Measurements from ENCODE around the gene MYO5B.

MYO5B gene

DNA sequence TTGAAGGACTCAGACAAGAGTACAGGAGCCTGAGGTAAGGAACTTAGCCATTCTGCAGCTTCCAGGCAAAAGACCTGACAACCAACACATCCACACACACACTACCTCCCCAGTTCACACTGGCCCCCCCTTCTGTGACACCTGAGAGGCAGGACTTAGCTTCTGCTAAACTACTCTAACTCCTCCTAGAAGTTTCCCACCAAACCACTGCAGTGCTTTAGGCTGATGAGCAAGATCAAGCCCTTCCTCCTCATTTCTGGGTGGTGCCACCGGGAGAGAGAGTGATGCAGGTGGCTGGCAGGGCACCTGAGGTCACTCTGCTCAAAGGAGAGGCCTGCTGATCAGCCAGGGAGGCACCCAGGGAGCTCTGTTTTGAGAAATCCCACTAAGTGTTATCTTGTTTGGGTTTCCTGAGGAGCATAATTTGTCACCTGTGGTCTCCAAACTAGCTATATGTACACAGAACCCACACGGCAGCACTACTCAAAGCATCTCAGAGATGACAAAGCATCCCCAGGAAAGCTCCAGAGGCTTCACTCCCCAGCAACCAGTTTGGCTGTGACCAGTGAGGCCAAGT lies 188.4 kb downstream of the MYO5B start:
- no peak for DNase-seq

GRCh38 chr18:50004013-50004412 lies 190.9 kb downstream of the MYO5B start:
- no peak for DNase-seq

DNA sequence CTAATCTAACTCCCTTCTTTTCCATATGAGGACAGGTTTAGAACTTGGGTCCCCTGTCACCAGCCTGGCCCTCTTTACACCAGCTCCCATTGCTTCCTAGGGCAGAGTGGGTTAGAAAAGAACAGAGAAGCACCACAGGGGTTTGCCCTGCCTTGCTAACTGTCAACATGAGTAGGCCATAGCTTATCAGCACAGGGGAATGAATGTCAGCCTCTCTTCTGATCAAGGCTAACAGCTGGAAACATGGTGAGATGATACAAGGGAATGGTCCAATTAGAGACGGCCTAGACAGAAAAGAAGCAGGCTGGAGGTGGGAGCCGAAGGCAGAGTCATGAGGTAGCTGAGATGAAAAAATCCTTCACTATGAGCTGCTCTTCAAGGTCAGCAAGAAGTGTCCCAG lies 192.2 kb downstream of the MYO5B start:
- no peak for DNase-seq

GRCh38 chr18:50000227-50000626 lies 194.7 kb downstream of the MYO5B start:
- no peak for DNase-seq

DNA sequence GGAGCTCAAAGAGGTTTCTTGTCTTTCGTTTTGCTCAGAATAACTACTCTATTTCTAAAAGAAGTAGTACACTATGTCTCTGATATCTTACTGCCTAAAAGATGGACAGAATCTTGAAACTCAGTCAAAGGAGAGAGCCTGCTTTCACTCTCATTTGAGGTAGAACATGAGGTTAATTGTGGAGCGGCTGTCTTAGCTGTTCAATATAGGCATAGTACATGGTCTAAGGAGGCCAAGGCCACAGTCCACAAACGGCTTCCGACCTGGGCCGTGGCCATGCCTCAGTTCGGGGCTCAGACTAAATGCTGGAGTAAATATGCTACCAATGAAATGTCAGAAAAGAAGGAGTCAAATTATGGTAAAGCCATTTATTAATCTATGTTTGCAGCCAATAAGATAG lies 195.8 kb downstream of the MYO5B start:
- no peak for DNase-seq

DNA sequence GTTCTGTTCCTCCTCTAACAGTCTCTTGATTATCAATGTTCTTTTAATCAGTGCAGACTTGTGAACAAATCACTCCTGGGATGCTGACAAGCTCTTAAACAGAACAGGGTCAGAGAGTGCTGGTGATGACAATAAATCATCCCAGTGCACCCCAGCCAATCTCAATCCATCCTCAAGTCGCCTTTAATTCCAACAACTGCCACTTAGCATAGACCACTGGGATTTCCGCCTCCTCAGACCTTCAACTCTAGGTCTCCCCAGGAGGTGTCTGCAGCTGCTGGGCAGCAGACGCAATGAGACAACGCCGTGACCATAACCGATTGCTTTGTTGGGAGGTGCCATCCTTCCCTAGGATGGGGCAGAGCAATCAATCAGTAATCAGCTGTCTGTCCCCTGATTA lies 197.4 kb downstream of the MYO5B start:
- no peak for DNase-seq

DNA sequence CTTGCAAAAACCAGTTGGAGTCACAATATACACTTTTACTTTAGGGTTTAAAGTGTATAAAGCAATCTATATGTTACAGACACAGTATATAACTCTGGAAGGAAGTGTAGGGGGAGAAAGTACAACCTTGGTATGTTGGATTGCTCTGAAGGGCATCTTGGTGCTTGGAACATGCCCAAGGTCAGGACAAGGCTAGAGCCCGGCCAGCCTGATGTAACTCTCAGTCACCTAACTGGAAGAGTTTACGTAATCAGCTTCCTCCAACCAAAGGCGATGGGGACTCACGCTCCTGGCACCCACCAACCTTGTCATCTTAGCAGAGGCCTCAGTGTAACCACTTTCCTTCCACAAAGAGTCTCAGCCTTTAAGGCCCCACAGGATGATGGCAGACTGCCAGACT lies 200.5 kb downstream of the MYO5B start:
- DNase-seq: no peak

- DNase-seq: no peak
These were observed 201.6 kb downstream of the MYO5B start for GRCh38 chr18:49993299-49993698.

DNA sequence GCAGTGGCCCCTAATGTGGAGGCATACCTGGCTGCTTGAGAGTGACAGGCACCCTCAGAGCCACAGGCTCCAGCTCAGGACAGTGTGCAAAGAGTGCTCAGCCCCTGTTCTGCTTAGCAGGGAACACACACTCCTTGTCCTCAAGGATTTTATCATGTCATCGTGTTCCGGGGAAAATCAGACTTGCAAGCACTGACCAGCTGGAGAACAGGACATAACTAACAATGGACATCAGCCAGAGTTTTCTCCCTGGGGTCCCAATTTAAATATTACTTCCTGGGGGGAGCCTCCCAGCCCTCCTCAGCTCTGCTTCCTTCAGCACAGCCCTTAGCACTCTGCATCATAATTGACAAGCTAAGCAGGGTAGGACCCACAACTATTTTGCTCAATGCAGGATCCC lies 206.2 kb downstream of the MYO5B start:
- DNase-seq: no peak

GRCh38 chr18:49988101-49988500 lies 206.8 kb downstream of the MYO5B start:
- no peak for DNase-seq

- DNase-seq: no peak
These were observed 209.7 kb downstream of the MYO5B start for GRCh38 chr18:49985236-49985635.

DNA sequence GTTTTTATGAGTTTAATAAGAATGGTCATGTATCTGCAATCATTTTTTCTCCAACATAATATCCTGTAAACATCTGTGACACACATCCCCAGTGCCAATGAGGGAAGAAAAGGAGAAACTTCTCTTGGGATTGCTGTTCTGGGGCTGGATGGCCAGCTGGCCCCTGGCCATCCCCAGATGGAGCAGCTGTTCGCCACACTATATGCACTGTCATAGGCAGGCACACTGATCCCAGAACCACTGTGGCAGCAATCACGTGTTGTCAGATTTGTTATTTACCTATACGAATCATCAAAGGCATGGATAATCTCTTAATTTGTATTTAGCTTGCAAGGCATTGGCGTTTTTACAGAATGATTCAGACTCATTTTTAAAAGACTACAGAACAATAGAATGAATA lies 214.1 kb downstream of the MYO5B start:
- no peak for DNase-seq

DNA sequence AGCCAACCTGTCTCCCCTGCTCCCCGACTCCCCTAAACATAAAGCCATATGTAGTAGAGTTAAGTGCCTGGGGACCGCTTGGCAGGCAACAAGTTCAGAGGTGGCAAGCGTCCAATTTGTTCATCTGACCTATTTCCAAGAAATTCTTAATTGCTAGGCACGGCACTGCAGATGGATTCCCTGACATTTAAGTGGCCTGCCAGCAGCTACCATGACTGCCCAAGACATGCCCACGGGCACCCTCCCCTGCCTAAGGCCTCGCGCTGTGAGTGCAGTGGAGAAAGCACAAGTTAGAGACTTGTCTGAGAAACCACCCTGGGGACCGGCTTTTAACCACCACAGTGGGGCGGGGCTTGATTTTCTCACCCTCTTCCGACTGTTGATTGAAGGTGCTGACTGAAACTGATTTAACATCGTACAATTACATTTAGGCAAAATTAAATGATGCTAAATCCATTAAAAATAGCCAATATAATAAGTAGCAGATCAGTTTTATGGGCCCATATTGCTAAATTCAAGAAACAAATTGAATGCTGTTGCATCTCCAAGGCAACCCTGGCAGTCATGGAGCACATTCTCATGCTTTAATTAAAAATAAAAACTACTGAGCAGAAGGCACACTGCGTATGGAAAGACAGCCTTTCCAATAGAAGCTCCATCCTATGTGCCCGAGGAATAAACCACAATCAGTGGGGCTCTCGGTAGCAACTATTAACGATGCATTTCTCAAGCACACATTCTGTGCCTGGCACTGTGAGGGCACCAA lies 218.0 kb downstream of the MYO5B start:
- no peak for DNase-seq

GRCh38 chr18:49976001-49976400 lies 218.9 kb downstream of the MYO5B start:
- no peak for DNase-seq

- no peak for DNase-seq
These were observed 220.9 kb downstream of the MYO5B start for GRCh38 chr18:49974079-49974478.

- no peak for DNase-seq
These were observed 221.4 kb downstream of the MYO5B start for GRCh38 chr18:49973592-49973991.

DNA sequence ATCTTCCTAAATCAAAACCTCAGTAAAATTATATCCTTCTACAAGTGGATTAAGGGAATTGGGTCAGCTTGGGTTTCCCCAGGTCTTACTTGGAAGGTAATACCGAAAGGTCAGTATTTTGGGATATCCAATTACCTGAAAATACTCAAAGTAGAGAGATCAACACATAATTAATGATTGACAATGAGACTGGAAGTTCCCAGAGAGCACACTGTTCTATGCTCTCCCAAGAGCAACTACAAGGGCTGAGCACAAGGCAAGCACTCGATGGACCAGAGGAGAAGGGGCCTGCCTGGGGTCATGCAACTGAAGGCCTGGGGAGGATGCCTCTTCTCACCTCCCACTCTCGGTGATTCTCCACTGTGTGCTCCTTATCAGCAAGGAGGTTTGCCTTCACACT lies 222.4 kb downstream of the MYO5B start:
- no peak for DNase-seq

DNA sequence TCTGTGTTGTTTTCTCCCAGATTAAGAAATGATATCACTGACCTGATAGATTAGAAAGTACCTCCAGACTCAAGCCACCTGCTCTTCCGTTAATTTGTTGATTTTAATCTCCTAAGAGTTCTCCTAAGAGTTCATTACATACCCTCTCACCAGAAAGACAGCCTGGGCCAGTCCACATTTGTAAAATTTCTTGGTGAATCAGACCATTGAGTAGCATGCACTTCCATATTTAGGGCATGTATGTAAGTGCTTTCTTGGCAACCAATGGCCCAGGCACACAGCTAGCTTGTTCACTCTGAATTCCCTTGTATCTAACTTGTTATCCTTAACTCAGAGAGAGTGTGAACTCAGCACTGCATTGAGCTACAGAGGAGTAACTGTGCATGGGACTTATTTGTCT lies 223.5 kb downstream of the MYO5B start:
- no peak for DNase-seq

DNA sequence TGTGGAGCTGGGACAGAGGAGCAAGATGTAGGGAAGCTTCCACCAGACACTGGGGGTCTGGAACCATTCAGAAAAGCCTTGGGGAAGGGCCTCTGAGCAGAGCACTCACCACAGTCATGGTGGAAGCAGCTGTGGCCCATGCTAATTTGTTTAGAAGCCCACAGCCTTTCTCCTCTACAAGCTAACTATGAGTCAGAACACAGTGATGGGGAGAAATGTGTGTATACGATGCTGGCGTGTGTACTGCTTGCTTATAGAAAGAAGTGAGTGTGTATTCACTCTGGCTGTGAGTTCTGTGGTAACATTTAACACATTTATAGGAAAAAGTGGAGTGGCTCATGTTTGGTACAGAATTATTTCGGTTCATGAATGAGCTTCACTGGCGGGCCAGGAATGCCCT lies 224.6 kb downstream of the MYO5B start:
- no peak for DNase-seq

DNA sequence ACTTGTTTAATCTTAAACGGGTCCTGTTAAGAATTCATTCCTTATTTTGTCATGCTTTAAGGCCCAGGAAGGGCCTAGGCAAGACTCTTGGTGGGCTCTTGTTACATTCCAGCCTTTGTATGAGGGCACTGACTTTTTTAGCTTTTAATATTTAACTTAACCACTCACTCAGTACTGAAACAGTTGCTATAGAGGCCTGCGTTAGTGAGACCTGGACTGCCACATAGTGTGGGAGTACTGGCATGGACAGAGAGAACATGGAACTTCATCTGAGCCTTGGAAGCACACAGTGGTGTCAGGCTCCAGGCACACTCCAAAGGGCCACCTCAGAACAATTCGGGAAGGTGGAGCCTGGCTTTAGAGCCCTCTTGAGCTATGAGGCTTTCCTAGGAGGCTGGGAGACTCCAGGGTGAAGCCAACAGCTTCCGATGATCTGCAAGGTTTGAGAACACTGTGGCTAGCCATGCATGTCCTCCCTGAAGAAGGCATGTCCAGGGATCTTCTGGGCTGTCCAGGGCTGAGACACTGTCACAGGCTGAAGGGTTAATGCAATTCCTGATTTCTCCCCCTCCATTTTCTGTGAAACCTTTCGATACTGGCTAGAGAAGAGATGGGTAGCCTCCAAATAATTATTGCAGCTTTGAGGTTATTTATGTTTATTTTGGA lies 226.2 kb downstream of the MYO5B start:
- no peak for DNase-seq

DNA sequence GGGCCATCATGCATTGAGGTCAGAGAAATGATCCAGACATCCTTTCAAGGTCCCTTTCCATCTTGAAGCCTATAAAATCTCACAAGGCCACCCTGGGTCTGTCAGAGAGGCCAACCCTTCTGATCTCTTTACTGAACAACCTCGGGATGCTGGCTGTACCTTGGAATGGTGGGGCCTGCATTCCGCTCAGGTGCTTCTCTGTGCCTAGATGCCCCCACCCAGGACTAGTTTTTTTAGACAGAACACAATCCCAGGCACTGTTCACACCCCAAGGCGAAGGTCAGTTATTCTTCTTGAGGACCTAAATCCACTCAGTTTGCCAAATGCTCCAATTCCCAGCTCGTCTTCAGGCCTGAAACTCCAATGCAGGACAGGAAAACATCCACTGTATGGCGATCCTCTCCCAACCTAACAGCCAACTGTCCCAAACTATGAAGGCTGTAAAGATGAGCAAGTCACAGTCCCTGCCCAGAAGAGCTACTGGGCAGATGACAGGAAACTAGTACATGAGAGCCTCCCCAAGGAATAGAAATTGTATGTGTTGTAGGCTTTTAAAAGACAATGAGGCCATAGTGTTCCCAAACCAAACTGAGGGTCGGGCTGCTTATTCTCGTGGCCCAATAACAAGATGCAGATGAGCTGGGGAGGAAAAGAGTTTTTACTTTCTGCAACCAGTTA lies 227.2 kb downstream of the MYO5B start:
- DNase-seq: no peak

DNA sequence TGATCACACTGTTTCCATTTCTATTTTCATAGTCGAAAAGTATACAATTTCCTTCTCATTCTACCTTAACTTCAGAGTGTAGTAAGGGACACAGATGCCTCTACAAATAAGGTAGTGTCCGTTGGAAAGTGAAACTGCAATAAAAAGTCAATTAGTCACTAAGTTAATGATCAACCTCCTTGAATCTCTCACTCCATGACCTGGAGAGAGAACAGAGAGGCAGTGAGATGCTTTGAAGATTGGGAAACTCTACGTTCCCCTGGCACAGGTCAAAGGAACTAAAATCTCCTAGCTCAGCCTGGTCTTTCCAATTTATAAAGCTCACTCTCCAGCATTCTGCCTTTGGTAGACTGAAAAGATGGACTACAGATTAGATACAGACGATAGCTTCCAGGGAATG lies 227.8 kb downstream of the MYO5B start:
- DNase-seq: no peak

GRCh38 chr18:49966090-49966489 lies 228.9 kb downstream of the MYO5B start:
- no peak for DNase-seq

GRCh38 chr18:49963217-49963616 lies 231.7 kb downstream of the MYO5B start:
- DNase-seq: no peak
